Progenitor cell of endocrine pancreas (in vitro differentiated cells): Measurements from ENCODE around the gene NLGN1. TPM values are rescaled to one million over a fixed set of nuclear protein-coding genes. Genes with fewer than 3 reads are reported as not detected.

Source experiments
- DNase-seq: peaks from one replicate; pipeline ENCODE4 v3.0.0; 2021; ENCODE audit warnings: low spot score; ENCODE audit not compliant: unreplicated experiment
- H3K27ac Mint-ChIP-seq: 2 replicates; pipeline ENCODE4 v1.8.0; 2021; ENCODE audit warnings: mild to moderate bottlenecking, moderate library complexity, mixed read lengths
- H3K27me3 Mint-ChIP-seq: 2 replicates; pipeline ENCODE4 v1.8.0; 2021; ENCODE audit warnings: mixed read lengths
- H3K36me3 Mint-ChIP-seq: 2 replicates; pipeline ENCODE4 v1.8.0; 2022; ENCODE audit warnings: mixed read lengths; ENCODE audit not compliant: insufficient read depth
- H3K4me1 Mint-ChIP-seq: 2 replicates; pipeline ENCODE4 v1.8.0; 2021; ENCODE audit warnings: low read depth, mixed read lengths
- H3K4me3 Mint-ChIP-seq: 2 replicates; pipeline ENCODE4 v1.8.0; 2021; ENCODE audit warnings: low read depth, mild to moderate bottlenecking, moderate library complexity, mixed read lengths
- H3K9me3 Mint-ChIP-seq: 2 replicates; pipeline ENCODE4 v1.8.0; 2021; ENCODE audit warnings: low read depth, mixed read lengths
- total RNA-seq: library from RNA; stranded (reverse); gene quantifications from 2 replicates; pipeline ENCODE4 v1.2.1, GENCODE V29; 2021
- TF ChIP-seq, protein P1 (sequence below): fragments of 200-600 bp; sonication (generic); IDR thresholded peaks from one replicate; pipeline ENCODE4 v1.5.0; 2021; ENCODE audit warnings: antibody characterized with exemption, mild to moderate bottlenecking; ENCODE audit not compliant: unreplicated experiment

Gene NLGN1
- total RNA-seq, 1 donor from 2014 or later = 5.7 TPM

DNA sequence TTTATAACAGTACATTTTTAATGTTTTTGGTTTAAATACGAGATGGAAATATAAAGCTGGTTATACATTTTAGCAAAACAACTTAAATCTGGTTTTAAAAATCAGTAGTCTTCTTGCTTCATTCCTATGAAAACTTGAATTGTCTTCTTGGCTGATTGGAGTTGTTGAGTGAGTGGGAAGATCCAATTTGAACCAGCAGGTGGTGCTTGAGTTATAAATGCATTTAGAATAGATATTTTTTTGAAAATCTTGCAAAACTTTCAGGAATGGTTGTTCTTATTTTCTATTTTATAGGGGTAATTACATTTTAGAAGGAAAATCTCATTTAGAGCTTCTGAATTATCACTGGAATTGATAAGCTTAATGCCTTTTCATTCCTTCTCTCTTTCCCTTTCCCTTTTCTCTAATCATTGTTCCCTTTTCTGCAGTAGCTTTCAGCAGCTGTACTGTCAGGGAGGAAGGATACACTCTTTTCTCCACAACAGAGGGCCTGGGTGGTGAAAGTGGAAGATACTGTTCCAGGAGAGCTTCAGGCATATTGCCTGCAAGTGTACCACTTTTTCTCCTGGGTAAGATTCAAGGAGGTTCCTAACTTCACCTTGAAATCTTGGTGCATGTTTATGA is 335.6 kb downstream of the NLGN1 start:
- no peaks in the 10 kb centered on the region for H3K27me3 Mint-ChIP-seq
- no peak overlapping the region for H3K27ac Mint-ChIP-seq
- TF ChIP-seq, protein P1, sequence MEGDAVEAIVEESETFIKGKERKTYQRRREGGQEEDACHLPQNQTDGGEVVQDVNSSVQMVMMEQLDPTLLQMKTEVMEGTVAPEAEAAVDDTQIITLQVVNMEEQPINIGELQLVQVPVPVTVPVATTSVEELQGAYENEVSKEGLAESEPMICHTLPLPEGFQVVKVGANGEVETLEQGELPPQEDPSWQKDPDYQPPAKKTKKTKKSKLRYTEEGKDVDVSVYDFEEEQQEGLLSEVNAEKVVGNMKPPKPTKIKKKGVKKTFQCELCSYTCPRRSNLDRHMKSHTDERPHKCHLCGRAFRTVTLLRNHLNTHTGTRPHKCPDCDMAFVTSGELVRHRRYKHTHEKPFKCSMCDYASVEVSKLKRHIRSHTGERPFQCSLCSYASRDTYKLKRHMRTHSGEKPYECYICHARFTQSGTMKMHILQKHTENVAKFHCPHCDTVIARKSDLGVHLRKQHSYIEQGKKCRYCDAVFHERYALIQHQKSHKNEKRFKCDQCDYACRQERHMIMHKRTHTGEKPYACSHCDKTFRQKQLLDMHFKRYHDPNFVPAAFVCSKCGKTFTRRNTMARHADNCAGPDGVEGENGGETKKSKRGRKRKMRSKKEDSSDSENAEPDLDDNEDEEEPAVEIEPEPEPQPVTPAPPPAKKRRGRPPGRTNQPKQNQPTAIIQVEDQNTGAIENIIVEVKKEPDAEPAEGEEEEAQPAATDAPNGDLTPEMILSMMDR = peak; percentile 68
- H3K4me1 Mint-ChIP-seq = no peaks in the 10 kb centered on the region
- H3K4me3 Mint-ChIP-seq = no peak overlapping the region
- no peak for DNase-seq
- no peaks in the 10 kb centered on the region for H3K9me3 Mint-ChIP-seq
- no peaks in the 10 kb centered on the region for H3K36me3 Mint-ChIP-seq

GRCh38 chr3:173734473-173734872 is 336.9 kb downstream of the NLGN1 start:
- Mint-ChIP-seq H3K36me3 (no peaks in the 10 kb centered on the region), H3K9me3 (no peaks in the 10 kb centered on the region), H3K27ac (no peak overlapping the region), H3K27me3 (no peaks in the 10 kb centered on the region), H3K4me1 (no peaks in the 10 kb centered on the region), H3K4me3 (no peak overlapping the region)
- TF ChIP-seq, protein P1 = no peak
- DNase-seq = no peak

DNA sequence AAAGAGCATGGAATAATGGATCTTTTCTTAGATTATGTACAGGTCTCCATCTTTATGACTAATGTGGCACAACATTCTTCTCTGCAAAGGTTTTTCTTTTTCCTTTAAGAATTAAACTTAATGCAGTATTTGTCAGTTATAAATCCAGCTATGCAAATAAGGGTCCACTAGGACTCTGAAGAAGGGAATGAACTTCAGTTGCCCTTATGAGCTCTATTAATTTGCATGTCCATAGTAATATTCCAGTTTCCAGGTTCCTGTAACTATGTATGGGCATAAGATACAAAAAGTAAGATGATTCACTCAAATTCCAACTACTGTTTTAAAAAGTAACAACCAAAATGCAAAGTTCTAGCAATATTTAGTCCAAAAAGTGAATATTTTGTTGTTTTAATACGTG is 337.4 kb downstream of the NLGN1 start:
- no peak overlapping the region for H3K4me3 Mint-ChIP-seq
- H3K9me3 Mint-ChIP-seq = no peaks in the 10 kb centered on the region
- TF ChIP-seq, protein P1 = no peak
- no peak for DNase-seq
- no peaks in the 10 kb centered on the region for H3K36me3 Mint-ChIP-seq
- H3K27ac Mint-ChIP-seq = no peak overlapping the region
- no peaks in the 10 kb centered on the region for H3K27me3 Mint-ChIP-seq
- H3K4me1 Mint-ChIP-seq = no peaks in the 10 kb centered on the region

GRCh38 chr3:173735841-173736240 is 338.3 kb downstream of the NLGN1 start:
- H3K27me3 Mint-ChIP-seq = no peaks in the 10 kb centered on the region
- H3K9me3 Mint-ChIP-seq = no peaks in the 10 kb centered on the region
- no peak for DNase-seq
- H3K4me3 Mint-ChIP-seq = no peak overlapping the region
- TF ChIP-seq, protein P1 = no peak
- no peak overlapping the region for H3K27ac Mint-ChIP-seq
- no peaks in the 10 kb centered on the region for H3K36me3 Mint-ChIP-seq
- H3K4me1 Mint-ChIP-seq = no peaks in the 10 kb centered on the region

- no peak overlapping the region for H3K27ac Mint-ChIP-seq
- no peaks in the 10 kb centered on the region for H3K4me1 Mint-ChIP-seq
- TF ChIP-seq, protein P1 = no peak
- no peaks in the 10 kb centered on the region for H3K9me3 Mint-ChIP-seq
- H3K36me3 Mint-ChIP-seq = no peaks in the 10 kb centered on the region
- no peak overlapping the region for H3K4me3 Mint-ChIP-seq
- H3K27me3 Mint-ChIP-seq = no peaks in the 10 kb centered on the region
- no peak for DNase-seq
Measured at GRCh38 chr3:173737167-173737808, 339.7 kb downstream of the NLGN1 start.
